GM18873 (cell line): ENCODE measurements around the gene PMEPA1.

Experiments
- ATAC-seq: cut with Tn5 transposase; IDR thresholded peaks from one replicate; pipeline ENCODE4 v1.9.1; 2021; ENCODE audit warnings: mild to moderate bottlenecking, moderate library complexity, moderate number of reproducible peaks; ENCODE audit not compliant: unreplicated experiment, low FRiP score

Gene PMEPA1

DNA sequence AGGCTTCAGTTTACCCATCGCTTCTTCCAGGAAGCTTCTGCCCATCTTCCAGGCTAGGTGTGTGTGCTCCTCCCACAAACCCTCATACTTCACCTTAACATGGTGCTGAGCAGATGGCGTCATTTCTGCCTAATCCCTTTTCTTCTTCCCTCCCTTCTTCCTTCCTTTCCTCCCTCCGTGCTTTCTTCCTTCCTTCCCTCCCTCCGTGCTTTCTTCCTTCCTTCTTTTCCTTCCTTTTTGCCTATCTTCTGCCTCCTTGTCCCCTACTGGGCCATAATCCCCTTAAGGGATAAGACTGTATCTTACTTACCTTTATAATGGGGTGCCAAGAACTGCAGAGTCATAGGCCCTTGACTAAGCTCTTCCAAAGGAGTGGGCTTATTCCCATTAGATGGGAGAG lies 27.5 kb upstream of the PMEPA1 start:
- ATAC-seq, result no peak

DNA sequence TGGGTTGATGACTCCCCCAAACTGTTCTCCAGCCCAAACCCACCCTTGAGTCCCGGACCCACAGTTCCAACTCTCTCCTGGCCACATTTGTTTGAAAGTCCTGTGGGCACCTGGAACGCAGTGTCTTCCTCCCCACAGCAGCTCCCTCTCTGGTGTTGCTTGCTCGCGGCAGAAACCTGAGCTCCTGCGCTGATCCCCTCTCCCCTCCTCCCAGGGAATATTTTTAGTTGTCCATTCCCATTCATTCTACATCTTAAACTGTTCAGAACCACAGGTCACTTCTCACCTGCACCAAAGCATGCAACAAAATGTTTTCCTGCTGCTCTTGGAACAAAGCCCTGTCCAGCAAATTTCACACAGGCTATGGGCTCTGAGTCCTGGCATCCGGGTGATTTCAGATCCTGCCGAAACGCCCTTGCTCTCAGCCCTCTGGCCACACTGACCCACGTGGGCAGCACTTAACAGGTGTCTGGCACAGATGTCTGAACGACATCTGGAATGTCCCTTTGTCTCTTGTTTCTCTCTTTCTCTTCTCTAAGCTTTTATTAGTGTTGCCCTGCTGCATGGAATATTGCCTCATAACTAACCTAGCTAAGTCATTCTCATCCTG lies 27.0 kb upstream of the PMEPA1 start:
- no peak for ATAC-seq

DNA sequence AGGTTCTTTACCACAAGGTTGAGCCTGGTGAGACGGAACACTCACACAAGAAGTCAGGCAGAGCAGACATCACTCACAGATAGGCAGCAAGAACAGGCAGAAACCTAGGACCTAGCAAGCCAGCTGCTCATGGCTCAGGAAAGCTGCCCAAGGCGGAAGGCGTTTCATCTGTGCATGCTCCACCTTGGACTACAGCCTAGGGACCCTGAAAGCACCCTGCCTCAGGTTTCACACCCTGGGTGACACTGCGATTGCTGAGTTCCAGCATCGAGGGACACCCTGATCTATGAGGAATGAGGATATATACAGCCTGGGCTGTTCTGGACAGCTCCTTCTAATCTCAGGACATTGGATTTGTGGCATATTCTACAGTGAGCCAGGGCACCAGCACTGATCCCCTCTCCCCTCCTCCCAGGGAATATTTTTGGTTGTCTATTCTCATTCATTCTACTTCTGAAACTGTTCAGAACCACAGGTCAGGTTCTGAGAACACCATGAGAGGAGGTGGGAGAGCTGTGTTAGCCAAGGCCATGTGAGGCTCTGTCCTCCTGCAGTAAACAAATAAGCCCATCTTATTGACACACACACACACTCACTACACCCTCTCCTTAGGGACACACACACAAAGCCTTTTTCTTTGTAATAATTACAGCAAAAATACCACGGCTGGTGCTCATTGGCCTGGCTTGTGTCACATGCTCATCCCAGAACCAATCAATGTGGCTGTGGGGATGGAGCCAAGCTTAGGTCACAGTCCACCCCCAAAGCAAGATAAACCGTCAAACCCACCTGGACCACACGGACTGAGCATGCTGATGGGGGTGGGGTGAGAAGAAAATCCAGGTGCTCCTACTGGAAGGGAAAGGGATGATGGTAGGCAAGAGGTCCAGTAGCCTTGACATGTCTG lies 26.3 kb upstream of the PMEPA1 start:
- no peak for ATAC-seq

DNA sequence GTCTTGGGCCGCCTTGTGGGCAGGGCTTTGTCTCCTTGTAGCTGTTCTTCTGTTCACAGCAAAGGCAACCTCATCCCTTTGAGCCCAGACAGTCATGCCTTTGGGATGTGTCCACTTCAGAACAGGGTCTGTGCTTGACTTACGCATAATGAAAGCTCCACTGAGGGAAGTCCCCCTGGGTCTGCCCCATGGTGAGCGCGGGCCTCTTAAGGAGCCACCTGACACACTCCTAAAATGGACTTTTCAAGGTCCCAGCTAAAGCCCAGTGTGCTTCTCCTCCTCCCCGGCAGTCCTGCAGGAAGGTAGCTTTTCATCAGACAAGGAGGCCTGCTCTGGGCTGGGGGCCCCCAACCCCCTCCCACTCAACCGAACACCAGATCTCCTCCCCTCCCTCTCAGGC lies 24.9 kb upstream of the PMEPA1 start:
- ATAC-seq, result no peak

DNA sequence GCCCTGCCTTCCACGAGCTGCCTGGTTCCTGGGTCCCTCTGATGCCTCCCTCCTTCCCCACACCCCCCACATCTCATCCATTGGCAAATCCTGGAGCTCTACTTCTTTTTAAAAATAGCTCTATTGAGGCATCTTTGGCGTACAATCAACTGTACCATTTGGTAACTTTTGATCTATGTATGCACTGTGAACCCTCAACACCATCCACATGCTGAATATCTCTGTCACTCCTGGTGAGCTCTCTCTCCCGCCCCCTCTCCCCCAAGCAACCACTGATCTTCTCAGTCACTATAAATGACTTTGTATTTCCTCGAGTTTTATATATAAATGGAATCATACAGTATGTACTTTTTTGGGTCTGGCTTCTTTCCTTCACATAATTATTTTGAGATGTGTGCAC lies 22.4 kb upstream of the PMEPA1 start:
- no peak for ATAC-seq

DNA sequence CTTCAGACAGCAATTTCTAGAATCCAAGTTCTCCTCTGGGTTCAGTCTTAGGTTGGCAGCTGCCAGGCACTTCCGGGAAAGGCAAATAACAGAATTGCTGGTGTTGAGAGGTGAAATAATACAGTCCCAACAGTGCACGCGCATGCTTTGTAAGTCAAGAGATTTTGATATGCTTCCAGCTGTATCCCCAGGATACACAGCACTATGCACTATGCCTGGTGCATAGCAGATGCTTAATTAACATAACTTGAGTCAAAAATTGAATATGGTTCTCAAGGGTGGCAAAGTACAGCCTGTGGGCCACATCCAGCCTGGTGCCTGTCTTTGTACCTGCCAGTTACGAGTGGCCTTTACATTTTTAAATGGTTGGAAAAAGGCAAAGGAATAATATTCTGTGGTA lies 18.9 kb upstream of the PMEPA1 start:
- ATAC-seq, result no peak

DNA sequence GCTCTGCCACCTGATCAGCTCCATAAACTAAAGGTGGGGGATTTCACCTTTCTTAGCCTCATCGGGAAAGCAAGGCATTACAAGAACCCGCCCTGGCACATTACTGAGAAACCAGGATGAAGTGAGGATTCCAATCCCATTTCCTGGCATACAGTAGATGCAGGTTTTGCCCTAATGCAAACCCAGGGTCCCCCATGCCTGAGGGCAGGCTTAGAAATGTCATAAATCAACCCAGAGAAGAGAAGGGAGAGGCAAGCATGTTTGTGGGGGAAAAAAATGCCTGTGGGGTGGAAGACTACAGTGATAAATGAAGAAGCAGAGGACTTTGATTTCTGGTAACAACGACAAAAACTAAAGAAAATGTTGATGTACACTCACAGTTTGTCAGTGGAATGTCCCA lies 18.0 kb upstream of the PMEPA1 start:
- ATAC-seq, result no peak

DNA sequence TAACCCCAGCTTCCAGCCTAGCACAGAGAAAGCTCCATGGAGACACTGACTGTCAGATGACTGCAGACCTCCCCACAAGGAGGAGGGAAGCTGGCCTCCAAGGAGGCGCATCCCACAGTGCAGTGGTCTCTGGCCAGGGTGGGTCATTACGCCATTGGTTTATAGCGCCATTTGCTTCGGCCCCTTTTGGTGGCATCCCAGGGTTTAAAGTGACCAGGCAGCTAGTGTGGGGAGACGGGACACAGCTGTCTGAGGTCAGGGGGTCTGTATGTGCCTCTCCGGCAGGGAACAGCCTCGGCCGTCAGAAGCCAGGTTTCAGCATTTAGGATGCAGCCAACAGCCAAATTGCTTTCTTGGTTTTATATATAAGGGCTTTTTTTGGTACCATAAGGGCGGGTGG lies 15.8 kb upstream of the PMEPA1 start:
- no peak for ATAC-seq

DNA sequence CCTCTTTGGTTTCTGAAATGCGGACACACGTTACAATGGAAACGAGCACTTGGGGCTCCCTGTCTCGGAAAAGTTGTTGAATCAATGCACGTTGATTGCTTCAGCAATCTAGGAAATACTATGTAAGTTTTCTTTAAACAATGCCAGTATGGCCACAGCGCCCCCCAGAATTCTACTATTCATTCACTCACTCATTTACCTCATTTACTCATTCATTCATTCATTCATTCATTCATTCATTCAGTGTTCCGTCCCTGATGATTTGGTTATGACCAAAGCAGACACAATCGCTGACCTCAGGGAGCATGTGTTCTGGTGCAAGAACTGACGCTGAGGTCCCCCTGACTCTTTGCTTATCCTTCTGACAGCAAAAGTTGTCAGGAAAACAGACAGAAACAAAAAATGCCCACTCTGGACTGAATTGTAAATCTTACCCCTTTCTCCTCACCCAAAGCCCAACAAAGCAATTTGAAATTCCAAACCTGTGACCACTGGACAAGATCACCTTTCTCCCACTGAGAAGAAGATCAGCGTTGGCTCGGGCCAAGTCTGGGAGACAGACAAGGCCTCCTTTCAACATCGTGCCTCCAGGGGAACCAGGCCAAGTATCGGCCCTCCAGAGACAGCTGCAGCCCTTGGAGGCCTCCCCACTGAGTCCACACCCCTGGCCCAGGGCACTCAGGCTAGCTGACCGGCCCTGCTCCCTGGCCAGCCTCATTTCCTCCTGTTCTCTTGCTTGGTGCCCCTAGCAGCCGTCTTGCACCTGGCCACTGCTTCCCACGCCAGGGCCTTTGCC lies 15.0 kb upstream of the PMEPA1 start:
- ATAC-seq, result no peak

DNA sequence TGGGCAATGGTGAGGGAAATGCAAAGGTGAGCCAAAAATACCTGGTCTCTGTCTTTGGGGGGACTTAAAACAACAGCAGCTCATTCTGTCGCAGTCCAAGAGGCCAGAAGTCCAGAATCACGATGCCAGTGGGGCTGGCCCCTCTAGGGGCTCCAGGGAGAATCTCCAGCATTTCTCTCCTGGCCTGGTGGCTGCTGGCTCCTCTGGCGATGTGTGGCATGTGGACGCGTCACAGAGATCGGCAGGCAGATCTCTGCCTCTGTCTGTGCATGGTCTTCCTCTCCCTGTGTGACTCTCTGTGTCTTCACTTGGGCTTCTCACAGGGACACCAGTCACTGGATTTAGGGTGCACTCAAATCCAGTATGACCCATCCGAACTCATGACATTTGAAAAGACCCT lies 14.0 kb upstream of the PMEPA1 start:
- ATAC-seq, result no peak

DNA sequence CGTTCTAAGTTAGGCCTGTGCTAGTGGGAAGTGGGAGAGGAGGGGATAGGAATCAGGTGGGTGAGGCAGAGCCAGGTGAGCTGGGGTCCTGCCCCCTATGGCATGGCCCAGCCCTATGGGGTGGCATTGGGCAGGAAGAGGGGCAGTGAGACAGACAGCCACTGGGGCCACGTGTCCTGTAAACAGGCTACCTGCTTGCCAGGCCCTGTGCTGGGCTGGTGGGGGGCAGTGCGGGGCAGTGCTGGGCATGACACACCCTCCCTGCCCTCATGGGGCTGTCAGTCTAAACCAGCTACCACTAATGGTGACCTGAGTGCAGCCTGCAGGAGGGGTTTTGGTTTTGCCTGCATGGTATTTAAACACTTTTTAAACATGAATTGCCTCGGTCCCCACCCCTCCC lies 10.1 kb upstream of the PMEPA1 start:
- ATAC-seq, result no peak

DNA sequence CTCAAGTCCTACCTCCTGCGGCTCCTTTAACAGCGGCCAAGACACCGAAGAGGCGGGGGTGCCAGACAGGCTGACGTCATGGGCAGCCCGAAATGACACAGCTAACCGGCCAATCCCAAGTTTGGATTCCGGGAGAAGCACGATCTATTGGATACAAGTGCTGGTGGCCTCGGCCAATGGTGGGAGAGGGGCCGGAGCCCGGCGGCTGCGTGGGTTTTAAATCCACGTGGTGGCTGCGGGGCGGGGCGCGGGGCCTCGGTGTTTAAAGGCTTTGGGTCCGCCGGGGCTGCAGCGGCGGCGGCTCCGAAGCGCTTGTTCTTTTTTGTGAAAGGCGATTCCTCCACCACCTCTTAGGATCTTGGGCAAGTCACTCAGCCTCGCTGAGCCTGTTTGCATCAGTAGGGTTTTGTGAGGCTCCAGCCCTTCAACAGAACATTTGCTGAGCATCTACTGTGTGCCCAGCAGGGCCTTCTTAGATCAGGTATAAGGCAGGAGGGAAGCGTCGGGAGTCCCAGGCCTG lies 8.7 kb upstream of the PMEPA1 start:
- ATAC-seq, result peak; percentile 94

DNA sequence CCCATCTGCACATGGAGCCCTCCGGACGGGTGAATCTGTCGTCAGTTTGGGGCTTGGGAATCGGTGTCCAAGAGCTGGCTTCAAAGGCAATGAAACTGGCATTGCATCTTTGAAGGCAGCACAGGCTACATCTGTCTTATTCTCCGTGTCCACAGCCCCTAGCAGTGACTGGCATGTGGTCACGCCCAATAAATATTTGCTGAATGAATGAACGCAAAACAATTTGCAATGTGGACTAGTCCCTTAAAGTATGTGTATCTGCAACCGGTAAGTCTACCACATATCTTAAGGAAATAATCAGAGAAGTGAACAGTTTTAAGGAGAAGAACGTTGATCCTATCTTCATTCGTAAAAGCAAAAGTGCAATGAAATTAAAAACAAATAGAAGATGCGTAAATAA lies 8.0 kb upstream of the PMEPA1 start:
- no peak for ATAC-seq

DNA sequence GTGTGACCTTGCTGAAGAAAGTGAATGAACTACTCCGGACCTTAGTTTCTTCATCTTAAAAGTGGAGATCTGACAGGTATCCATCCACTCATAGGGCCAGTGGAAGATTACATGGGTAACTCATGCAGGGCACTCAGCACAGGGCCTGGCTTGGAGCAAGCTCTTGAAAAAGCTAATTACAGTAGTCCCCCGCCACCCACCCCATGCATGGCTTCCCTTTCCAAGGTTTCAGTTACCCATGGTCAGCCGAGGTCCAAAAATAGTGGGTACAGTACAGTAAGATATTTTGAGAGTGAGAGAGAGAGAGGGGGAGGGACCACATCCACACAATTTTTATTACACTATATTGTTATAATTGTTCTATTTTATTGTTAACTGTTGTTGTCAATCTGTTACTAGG lies 7.1 kb upstream of the PMEPA1 start:
- no peak for ATAC-seq

DNA sequence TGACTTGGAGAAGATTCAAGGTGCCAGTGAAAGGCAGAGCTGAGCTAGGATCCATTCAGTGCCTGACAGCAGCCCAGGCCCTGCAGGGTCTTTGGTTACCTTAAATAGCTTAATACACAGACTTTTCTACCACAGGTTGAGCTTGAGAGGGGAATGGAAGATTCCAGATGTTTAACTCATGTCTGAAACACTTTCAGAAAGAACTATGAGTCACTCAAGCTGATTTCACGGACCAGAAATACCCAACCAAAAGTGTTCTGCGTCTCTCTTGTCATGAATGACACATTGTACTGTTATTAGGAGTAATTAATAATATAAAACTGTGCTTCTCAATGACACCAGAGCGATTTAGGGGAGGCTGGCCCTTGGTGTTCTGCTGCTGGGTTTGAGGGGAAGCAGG lies 6.4 kb upstream of the PMEPA1 start:
- no peak for ATAC-seq

DNA sequence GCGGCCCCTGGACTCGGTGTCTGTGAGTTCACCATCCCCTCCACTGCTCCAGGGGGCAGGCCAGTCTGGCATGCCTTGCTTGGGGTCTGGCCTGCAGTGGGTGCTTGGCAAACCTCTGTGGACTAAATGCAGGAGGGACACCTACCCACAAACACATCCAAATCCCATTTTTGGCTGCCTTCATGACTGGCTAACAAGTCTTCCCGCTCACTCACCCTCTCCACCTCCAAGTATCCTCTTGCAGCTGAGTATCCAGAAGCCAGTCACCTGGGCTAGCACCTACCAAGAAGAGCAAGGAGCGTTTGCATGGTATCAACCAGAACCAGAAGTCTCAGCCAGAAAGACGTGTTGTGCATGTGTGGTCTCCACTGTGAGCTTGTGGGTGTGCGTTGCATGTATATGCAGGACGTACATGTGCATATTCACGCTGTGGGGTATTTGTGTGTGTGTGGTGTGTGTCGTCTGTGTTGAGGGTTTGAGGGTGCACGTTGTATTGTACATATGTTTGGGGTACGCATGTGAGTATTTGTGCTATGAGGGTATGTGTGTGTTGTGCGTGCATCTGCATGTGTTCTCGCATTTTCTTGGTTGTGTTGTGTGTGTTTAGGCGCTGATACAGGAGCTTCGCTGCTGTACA lies 5.6 kb upstream of the PMEPA1 start:
- ATAC-seq, result no peak

DNA sequence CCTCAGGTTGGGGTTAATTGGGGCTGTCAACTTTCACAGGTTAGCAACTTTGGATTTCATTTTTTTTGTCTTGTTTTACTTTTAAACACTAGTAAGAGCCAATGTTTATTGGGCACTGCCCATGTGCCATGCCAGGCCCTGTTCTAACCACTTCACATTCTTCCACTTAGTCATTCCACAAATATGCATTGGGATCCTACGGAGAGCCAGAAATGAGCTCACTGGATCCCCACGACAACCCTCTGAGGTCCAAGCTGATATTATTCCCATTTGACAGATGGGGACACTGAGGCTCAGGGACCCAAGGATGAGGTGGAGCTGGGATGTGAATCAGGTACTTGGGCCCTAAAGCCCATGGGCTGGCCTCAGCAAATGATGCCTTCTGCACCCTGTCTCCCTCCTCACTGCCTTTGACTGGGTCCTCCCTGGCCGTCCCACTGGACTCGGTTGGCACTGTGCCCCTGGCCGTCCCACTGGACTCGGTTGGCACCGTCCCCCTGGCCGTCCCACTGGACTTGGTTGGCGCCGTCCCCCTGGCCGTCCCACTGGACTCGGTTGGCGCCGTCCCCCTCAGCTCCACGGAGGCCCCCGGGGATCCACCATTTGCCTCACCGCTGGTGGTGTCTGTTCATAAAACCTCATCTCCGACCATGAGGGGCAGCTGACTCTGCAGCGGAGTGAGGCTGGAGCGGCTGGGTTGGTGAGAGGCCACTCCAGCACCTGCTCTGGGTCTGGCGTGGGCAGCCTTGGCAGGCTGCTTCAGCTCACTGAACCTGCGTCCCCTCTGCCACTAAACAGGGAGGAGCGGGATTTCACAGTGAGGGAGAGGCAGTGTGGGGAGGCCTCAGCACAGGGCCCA lies 4.8 kb upstream of the PMEPA1 start:
- no peak for ATAC-seq

DNA sequence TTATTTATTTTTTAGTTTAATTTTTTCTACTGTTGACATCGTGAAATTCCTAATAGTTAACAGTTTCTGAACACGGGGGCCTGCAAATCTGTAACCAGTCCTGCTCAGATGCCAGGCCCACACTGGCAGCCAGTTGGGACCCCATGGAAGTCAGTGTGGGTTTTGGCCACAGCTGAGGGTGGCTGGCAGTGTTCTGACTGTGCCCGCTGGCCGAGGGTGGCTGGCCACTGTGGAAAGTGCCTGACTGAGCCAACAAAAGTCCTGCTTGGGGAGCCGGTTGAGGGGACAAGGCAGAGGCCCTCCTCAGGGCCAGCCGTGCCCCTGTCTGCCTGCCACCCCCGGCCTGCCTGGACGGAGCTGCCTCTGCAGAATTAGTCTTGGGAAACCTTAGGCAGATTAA lies 4.1 kb upstream of the PMEPA1 start:
- no peak for ATAC-seq

DNA sequence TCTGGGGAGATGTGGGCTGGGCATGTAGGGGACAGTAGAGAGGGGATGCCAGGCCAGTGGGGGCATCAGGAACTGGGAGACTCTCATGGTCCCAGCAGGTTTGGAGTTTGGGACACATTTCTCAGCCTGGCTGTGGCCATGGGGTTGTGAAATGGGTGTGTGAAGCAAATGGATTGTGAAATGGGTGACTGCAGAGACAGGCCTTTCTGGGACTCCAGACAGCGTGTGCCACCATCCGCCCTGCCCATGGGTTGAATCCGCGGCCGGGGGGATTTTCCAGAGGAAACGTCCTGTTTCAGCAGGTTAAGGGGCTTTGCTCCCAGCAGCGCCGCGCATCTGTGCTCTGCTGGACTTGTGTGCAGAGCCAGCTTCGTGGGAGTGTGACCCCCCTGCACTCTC lies 3.7 kb upstream of the PMEPA1 start:
- no peak for ATAC-seq
